SK-N-MC (cell line): ENCODE data around the gene ALAS1.

Source experiments
- DNase-seq: peaks from one replicate; pipeline ENCODE4 v3.0.0-alpha.2; 2011; ENCODE audit warnings: low read depth, low spot score
- H3K27ac ChIP-seq: fragments of 200-600 bp; sonication (generic); 2 replicates; pipeline ENCODE4 v1.5.1; 2016; ENCODE audit warnings: mixed run types
- H3K36me3 ChIP-seq: fragments of 200-600 bp; sonication (generic); 2 replicates; pipeline ENCODE4 v1.6.1; 2017; ENCODE audit warnings: antibody characterized with exemption, low read length, mixed read lengths; ENCODE audit not compliant: insufficient read depth
- H3K4me3 ChIP-seq: fragments of 200-600 bp; sonication (generic); 2 replicates; pipeline ENCODE4 v1.5.1; 2016
- H3K9ac ChIP-seq: fragments of 200-600 bp; sonication (generic); 2 replicates; pipeline ENCODE4 v1.8.0; 2017; ENCODE audit warnings: mixed run types, mixed read lengths; ENCODE audit not compliant: insufficient read length
- H3K9me3 ChIP-seq: fragments of 200-600 bp; sonication (generic); 2 replicates; pipeline ENCODE4 v1.6.1; 2017; ENCODE audit warnings: low read depth, mild to moderate bottlenecking, antibody characterized with exemption, low read length, moderate library complexity, mixed read lengths
- EZH2 ChIP-seq: fragments of 200-600 bp; sonication (generic); IDR thresholded peaks from one replicate; pipeline ENCODE4 v1.6.1; 2017; ENCODE audit warnings: antibody characterized with exemption
- FOXP2 ChIP-seq: optimal IDR thresholded peaks from 2 replicates; pipeline ENCODE3; 2011; ENCODE audit warnings: mild to moderate bottlenecking, moderate library complexity; ENCODE audit not compliant: insufficient read depth; ENCODE audit errors: extremely low read length, control extremely low read depth
- POLR2AphosphoS5 ChIP-seq: IDR thresholded peaks from 2 replicates; pipeline ENCODE4 v1.6.1; 2012; ENCODE audit warnings: mild to moderate bottlenecking, low read depth, low read length, borderline replicate concordance

ALAS1 gene

GRCh38 chr3:52231502-52232278 is 33.7 kb downstream of the ALAS1 start:
- H3K4me3 ChIP-seq = no peak overlapping the region
- no peaks in the 10 kb centered on the region for H3K9me3 ChIP-seq
- H3K36me3 ChIP-seq = no peaks in the 10 kb centered on the region; the same call in 1 of the 2 replicates
- DNase-seq = no peak
- TF ChIP-seq POLR2AphosphoS5 (no peak), EZH2 (no peak), FOXP2 (no peak)
- no peak overlapping the region for H3K9ac ChIP-seq
- no peak overlapping the region for H3K27ac ChIP-seq

GRCh38 chr3:52232279-52233107 is 34.5 kb downstream of the ALAS1 start:
- TF ChIP-seq FOXP2 = no peak
- no peak for TF ChIP-seq POLR2AphosphoS5
- no peak for TF ChIP-seq EZH2
- no peak overlapping the region for H3K9ac ChIP-seq
- no peaks in the 10 kb centered on the region for H3K9me3 ChIP-seq
- no peak for DNase-seq
- H3K4me3 ChIP-seq = no peak overlapping the region
- no peak overlapping the region for H3K27ac ChIP-seq
- no peaks in the 10 kb centered on the region; the same call in 1 of the 2 replicates for H3K36me3 ChIP-seq

GRCh38 chr3:52233108-52233591 is 35.2 kb downstream of the ALAS1 start:
- TF ChIP-seq POLR2AphosphoS5 (no peak), FOXP2 (no peak), EZH2 (no peak)
- no peak overlapping the region for H3K27ac ChIP-seq

GRCh38 chr3:52233968-52234367 is 36.0 kb downstream of the ALAS1 start:
- Histone ChIP-seq H3K36me3 (no peaks in the 10 kb centered on the region; the same call in 1 of the 2 replicates), H3K27ac (no peak overlapping the region), H3K4me3 (no peak overlapping the region), H3K9ac (no peak overlapping the region), H3K9me3 (no peaks in the 10 kb centered on the region)
- DNase-seq = no peak
- TF ChIP-seq FOXP2 (no peak), POLR2AphosphoS5 (no peak), EZH2 (no peak)

More at GRCh38 chr3:52233108-52233591, 35.2 kb downstream of the ALAS1 start:
- Histone ChIP-seq H3K9me3 (no peaks in the 10 kb centered on the region), H3K4me3 (no peak overlapping the region), H3K36me3 (no peaks in the 10 kb centered on the region; the same call in 1 of the 2 replicates), H3K9ac (no peak overlapping the region)
- no peak for DNase-seq

GRCh38 chr3:52234516-52235447 is 36.8 kb downstream of the ALAS1 start:
- no peak for TF ChIP-seq EZH2
- Histone ChIP-seq H3K9ac (no peak overlapping the region), H3K4me3 (no peak overlapping the region), H3K9me3 (no peaks in the 10 kb centered on the region), H3K27ac (no peak overlapping the region), H3K36me3 (no peaks in the 10 kb centered on the region; the same call in 1 of the 2 replicates)
- DNase-seq = no peak

GRCh38 chr3:52236424-52236886 is 38.5 kb downstream of the ALAS1 start:
- H3K36me3 ChIP-seq = no peaks in the 10 kb centered on the region
- no peaks in the 10 kb centered on the region for H3K9me3 ChIP-seq
- H3K27ac ChIP-seq = no peak overlapping the region
- no peak overlapping the region for H3K4me3 ChIP-seq
- DNase-seq = no peak
- no peak for TF ChIP-seq EZH2
- no peak for TF ChIP-seq FOXP2
- TF ChIP-seq POLR2AphosphoS5 = no peak
- no peak overlapping the region for H3K9ac ChIP-seq

GRCh38 chr3:52237006-52237656 is 39.2 kb downstream of the ALAS1 start:
- Histone ChIP-seq H3K27ac (no peak overlapping the region), H3K9me3 (no peaks in the 10 kb centered on the region), H3K9ac (no peak overlapping the region), H3K36me3 (no peaks in the 10 kb centered on the region), H3K4me3 (no peak overlapping the region)
- no peak for DNase-seq
- no peak for TF ChIP-seq FOXP2
- TF ChIP-seq EZH2 = no peak
- no peak for TF ChIP-seq POLR2AphosphoS5
